ENCODE measurements around the gene ING5.

The ING5 gene

DNA sequence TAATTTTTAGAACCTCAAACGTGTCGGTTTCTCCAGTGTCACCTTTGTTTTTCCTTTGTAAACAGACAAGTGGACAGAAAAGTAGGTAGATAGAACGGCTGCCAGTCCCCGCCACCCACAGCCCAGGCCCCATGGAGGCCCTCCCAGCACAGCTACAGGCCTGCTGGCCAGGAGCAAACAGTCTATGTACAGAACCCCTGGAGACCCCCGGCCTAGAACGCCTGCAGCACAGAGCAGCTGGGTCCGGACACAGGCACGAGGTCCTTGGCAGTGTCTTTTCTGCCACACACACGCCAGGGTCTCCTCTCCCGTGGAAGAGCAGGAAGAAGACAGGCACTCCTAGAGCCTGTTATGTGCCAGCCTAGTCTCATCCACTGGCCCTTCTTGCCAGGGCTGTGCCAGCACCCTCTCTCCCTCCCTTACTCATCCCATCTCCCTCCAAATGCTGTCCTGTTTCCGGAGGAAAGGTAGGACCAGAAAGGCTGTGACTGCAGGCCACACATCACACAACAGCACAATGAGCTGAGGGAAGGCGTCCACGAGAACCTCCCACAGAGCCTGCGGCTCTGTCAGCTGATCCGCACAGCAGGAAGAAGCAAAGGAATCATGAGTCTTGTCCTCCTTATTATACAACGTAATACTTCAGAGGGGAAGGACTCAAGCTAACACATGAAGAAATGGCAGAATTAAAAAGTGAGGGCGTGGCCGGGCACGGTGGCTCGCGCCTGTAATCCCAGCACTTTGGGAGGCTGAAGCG is 22.9 kb upstream of the ING5 start:
- Mint-ChIP-seq H3K27me3 (no peaks in the 10 kb centered on the region), H3K27ac (no peak overlapping the region), H3K4me1 (ENCODE audit: low read depth) (peaks cover 10% of the 10 kb centered on the region), H3K36me3 (ENCODE audit: low read depth) (peaks cover 97% of the 10 kb centered on the region), H3K4me3 (no peak overlapping the region), H3K9me3 (no peaks in the 10 kb centered on the region)
- DNase-seq = no peak

DNA sequence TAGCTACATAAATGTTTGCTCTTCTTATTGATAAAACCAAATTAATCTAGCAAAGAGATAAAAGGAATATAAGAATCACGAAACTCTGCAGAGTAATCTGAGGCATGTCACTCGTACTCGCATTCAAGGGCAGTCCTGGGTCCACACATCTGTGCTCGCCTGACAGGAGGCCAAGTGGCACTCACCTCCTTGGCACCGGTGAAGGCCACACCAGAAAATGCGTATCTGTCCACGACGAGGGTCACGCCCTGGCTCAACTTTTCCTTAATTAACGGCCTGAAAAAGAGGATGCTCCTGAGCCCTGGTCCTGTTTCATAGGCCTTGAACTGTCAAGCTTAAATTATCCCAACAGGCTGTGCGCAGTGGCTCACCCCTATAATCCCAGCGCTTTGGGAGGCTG is 21.8 kb upstream of the ING5 start:
- H3K27ac Mint-ChIP-seq = no peak overlapping the region
- no peak overlapping the region for H3K4me3 Mint-ChIP-seq

DNA sequence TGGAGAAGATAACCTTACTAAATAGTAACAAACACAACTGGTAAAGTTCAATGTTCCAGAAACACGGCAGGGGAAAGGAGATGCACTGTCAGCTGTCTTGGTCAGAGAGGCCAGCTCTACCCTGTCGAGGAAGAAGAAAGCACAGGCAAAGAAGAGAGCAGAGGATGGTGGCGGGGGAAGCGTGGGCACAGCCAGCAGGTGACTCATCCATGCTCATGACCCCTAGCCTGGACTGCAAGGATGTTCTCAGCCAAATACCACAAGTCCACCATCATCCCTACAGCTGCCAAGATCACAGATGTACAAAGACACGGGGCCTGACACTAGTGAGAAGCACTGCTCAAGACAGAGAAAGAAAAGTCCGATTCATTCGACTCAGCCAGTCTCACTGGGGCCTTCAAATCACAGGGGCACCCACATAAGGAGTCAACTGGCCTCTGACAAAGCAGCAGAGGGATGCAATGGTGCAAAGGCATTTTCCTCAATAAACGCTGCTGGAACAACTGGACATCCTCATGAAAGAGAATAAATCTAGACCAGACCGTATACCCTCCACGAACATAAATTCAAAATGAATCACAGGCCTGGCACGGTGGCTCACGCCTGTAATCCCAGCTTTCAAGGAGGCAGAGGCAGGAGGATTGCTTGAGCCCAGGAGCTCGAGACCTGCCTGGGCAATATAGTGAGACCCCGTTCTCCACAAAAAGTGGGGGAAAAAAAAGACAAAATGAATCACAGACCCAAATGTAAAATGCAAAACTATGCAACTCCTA is 20.8 kb upstream of the ING5 start:
- H3K9me3 Mint-ChIP-seq = no peaks in the 10 kb centered on the region
- H3K27ac Mint-ChIP-seq = peak overlapping the region; percentile 55
- peaks cover 98% of the 10 kb centered on the region for H3K36me3 Mint-ChIP-seq (ENCODE audit: low read depth)
- no peak overlapping the region for H3K4me3 Mint-ChIP-seq
- H3K4me1 Mint-ChIP-seq (ENCODE audit: low read depth) = peaks cover 20% of the 10 kb centered on the region
- DNase-seq = no peak
- no peaks in the 10 kb centered on the region for H3K27me3 Mint-ChIP-seq

More for the DNA sequence above, 21.8 kb upstream of the ING5 start:
- Mint-ChIP-seq H3K4me1 (ENCODE audit: low read depth) (peaks cover 13% of the 10 kb centered on the region), H3K27me3 (no peaks in the 10 kb centered on the region), H3K9me3 (no peaks in the 10 kb centered on the region), H3K36me3 (ENCODE audit: low read depth) (peaks cover 100% of the 10 kb centered on the region)
- no peak for DNase-seq

DNA sequence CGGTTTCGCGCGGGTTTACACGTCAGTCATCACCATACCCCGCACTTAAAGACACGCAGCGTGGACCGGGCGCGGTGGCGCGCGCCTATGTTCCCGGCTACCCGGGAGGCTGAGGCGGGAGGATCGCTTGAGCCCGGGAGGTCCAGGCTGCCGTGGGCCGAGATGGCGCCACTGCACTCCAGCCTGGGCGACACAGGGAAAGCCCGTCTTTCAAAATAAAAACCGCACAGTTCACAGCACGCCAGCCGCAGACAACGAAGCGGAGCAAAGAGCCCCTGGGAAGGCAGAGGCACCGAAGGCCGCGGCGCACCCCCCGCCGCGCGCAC is 15.6 kb upstream of the ING5 start:
- H3K4me3 Mint-ChIP-seq = peak overlapping the region; percentile 97
- no peak for DNase-seq
- H3K27me3 Mint-ChIP-seq = no peaks in the 10 kb centered on the region
- H3K4me1 Mint-ChIP-seq (ENCODE audit: low read depth) = peaks cover 34% of the 10 kb centered on the region
- H3K27ac Mint-ChIP-seq = peak overlapping the region; percentile 89
- peaks cover 86% of the 10 kb centered on the region for H3K36me3 Mint-ChIP-seq (ENCODE audit: low read depth)
- no peaks in the 10 kb centered on the region for H3K9me3 Mint-ChIP-seq

GRCh38 chr2:241686650-241687425 is 15.0 kb upstream of the ING5 start, which contains the start of gene DTYMK:
Gene DTYMK, minus strand, starts transcription at chr2:241686815. Its CDS starts 32 bp downstream, at chr2:241686783.
- Mint-ChIP-seq H3K4me1 (ENCODE audit: low read depth) (peaks cover 34% of the 10 kb centered on the region), H3K4me3 (peak within 1 kb of the TSS; percentile 97), H3K27me3 (no peaks in the 10 kb centered on the region), H3K9me3 (no peaks in the 10 kb centered on the region), H3K36me3 (ENCODE audit: low read depth) (peaks cover 86% of the 10 kb centered on the region), H3K27ac (peak within 1 kb of the TSS; percentile 96)
- DNase-seq = peak; percentile 96

DNA sequence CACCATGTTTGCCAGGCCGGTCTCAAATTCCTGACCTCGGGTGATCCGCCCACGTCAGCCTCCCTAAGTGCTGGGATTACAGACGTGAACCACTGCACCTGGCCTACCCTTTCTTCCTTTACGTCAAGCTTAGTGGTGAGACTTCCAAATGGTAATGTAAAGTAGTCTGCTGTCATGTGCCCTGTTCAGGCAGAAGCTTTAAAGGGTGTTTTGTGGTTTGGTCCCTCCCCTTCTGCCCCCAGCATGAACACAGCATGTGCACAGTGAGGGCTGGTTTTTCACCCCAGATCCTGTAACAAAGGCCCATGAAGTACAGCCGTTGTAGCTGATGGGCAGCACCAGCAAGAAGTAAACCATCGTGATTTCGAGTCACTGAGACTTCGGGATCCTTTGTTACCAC is 12.5 kb upstream of the ING5 start:
- peaks cover 83% of the 10 kb centered on the region for H3K36me3 Mint-ChIP-seq (ENCODE audit: low read depth)
- peak overlapping the region; percentile 97 for H3K4me3 Mint-ChIP-seq
- no peaks in the 10 kb centered on the region for H3K9me3 Mint-ChIP-seq
- no peaks in the 10 kb centered on the region for H3K27me3 Mint-ChIP-seq
- peak; percentile 55 for DNase-seq
- H3K4me1 Mint-ChIP-seq (ENCODE audit: low read depth) = peaks cover 35% of the 10 kb centered on the region
- peak overlapping the region; percentile 86 for H3K27ac Mint-ChIP-seq

GRCh38 chr2:241690202-241690717 is 11.6 kb upstream of the ING5 start:
- Mint-ChIP-seq H3K4me3 (peak overlapping the region; percentile 31), H3K36me3 (ENCODE audit: low read depth) (peaks cover 84% of the 10 kb centered on the region), H3K9me3 (no peaks in the 10 kb centered on the region), H3K27me3 (no peaks in the 10 kb centered on the region), H3K27ac (peak overlapping the region; percentile 86), H3K4me1 (ENCODE audit: low read depth) (peaks cover 32% of the 10 kb centered on the region)
- no peak for DNase-seq

GRCh38 chr2:241692448-241692847 is 9.4 kb upstream of the ING5 start:
- no peak overlapping the region for H3K4me3 Mint-ChIP-seq
- no peak for DNase-seq
- peaks cover 26% of the 10 kb centered on the region for H3K4me1 Mint-ChIP-seq (ENCODE audit: low read depth)
- peaks cover 83% of the 10 kb centered on the region for H3K36me3 Mint-ChIP-seq (ENCODE audit: low read depth)
- no peaks in the 10 kb centered on the region for H3K27me3 Mint-ChIP-seq
- no peaks in the 10 kb centered on the region for H3K9me3 Mint-ChIP-seq
- no peak overlapping the region for H3K27ac Mint-ChIP-seq

DNA sequence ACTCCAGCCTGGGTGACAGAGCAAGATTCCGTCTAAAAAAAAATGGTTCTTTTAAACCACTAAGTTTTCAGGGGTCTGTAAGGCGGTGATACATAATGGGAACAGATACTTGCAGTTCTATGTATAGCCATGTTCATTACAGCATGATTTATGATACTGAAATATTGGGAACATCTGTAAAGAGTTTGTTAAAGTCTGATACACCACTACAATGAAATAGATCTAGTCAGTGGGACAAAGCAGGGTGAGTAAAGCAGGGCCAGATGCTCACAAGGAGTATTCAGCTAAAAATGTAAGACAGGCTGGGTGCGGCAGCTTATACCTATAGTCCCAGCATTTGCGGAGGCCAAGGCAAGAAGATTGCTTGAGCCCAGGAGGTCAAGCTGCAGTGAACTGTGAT is 6.2 kb upstream of the ING5 start:
- no peaks in the 10 kb centered on the region for H3K9me3 Mint-ChIP-seq
- peak overlapping the region; percentile 2 for H3K27ac Mint-ChIP-seq
- H3K36me3 Mint-ChIP-seq (ENCODE audit: low read depth) = peaks cover 62% of the 10 kb centered on the region
- no peak overlapping the region for H3K4me3 Mint-ChIP-seq
- no peak for DNase-seq
- peaks cover 18% of the 10 kb centered on the region for H3K4me1 Mint-ChIP-seq (ENCODE audit: low read depth)
- no peaks in the 10 kb centered on the region for H3K27me3 Mint-ChIP-seq

DNA sequence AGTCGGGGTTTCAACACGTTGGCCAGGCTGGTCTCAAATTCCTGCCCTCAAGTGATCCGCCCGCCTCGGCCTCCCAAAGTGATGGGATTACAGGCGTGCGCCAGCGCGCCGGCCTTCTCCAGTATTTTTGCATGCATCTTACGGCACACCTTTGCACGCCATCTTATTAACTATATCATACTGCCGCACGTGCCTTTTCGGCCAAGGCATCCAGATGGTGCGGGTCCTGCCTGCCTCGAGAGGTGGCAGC is 765 bp upstream of the ING5 start:
- Mint-ChIP-seq H3K4me1 (ENCODE audit: low read depth) (peaks cover 34% of the 10 kb centered on the region), H3K9me3 (no peaks in the 10 kb centered on the region), H3K27ac (peak overlapping the region; percentile 94), H3K36me3 (ENCODE audit: low read depth) (peaks cover 45% of the 10 kb centered on the region), H3K27me3 (no peaks in the 10 kb centered on the region), H3K4me3 (peak overlapping the region; percentile 89)
- DNase-seq = no peak

DNA sequence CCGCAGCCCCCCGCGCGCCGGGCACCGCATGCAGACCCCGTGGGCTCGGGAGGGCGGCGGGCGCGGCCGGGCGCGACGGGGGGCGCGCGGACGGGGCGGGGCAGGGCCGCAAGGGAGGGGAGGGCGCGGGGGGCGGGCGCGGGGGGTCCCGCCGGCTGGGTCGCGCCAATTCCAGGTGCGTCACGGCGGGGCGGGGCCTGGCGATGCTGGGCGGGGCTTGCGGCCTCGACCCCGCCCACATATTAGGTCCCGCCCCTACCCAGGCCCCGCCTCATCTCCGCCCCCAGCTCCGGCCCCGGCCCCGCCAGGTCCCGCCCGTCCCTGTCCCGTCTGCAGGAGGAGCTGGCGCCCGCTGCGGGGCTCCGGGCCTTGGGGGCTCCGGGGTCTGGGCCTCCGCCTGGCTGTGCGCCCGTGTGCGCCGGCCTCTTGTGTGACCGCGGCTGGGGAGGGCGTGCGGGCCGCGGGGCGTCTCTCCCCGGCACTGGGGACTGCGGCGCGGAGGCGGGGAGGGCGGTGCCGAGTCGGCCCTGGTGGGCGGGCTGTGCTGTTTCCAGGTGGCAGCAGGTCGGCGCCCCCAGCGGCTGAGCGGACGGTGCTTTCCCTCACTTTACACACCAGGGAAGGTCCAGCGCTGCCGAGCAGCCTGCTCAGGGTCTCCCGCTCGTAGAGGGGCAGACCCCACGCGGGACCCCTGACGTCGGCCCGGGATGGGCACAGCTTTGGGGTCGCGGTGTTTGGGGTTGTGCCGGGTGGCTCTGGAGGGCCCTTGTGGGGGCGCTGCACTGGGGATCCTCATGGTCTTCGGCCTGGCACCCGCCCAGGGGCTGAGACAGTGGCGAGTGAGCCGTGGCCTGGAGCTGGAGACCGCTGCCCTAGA is 554 bp downstream of the ING5 start:
- Mint-ChIP-seq H3K27me3 (no peaks in the 10 kb centered on the region), H3K27ac (peak overlapping the region; percentile 91), H3K36me3 (ENCODE audit: low read depth) (peaks cover 52% of the 10 kb centered on the region), H3K4me3 (peak overlapping the region; percentile 89), H3K9me3 (peaks cover 3% of the 10 kb centered on the region), H3K4me1 (ENCODE audit: low read depth) (peaks cover 34% of the 10 kb centered on the region)
- DNase-seq = peak; percentile 95

GRCh38 chr2:241703032-241703604 is 1.3 kb downstream of the ING5 start:
- DNase-seq = no peak
- no peaks in the 10 kb centered on the region for H3K27me3 Mint-ChIP-seq
- peak overlapping the region; percentile 89 for H3K4me3 Mint-ChIP-seq
- peaks cover 34% of the 10 kb centered on the region for H3K4me1 Mint-ChIP-seq (ENCODE audit: low read depth)
- H3K9me3 Mint-ChIP-seq = peaks cover 3% of the 10 kb centered on the region
- peaks cover 60% of the 10 kb centered on the region for H3K36me3 Mint-ChIP-seq (ENCODE audit: low read depth)
- H3K27ac Mint-ChIP-seq = peak overlapping the region; percentile 91

- Mint-ChIP-seq H3K4me1 (ENCODE audit: low read depth) (peaks cover 19% of the 10 kb centered on the region), H3K9me3 (peaks cover 3% of the 10 kb centered on the region), H3K27ac (no peak overlapping the region), H3K36me3 (ENCODE audit: low read depth) (peaks cover 80% of the 10 kb centered on the region), H3K4me3 (no peak overlapping the region), H3K27me3 (no peaks in the 10 kb centered on the region)
- DNase-seq = no peak
Measured at GRCh38 chr2:241706537-241706936, 4.7 kb downstream of the ING5 start.

- H3K27ac Mint-ChIP-seq = no peak overlapping the region
- H3K4me1 Mint-ChIP-seq (ENCODE audit: low read depth) = peaks cover 8% of the 10 kb centered on the region
- no peak for DNase-seq
- H3K27me3 Mint-ChIP-seq = no peaks in the 10 kb centered on the region
- peaks cover 3% of the 10 kb centered on the region for H3K9me3 Mint-ChIP-seq
- peaks cover 89% of the 10 kb centered on the region for H3K36me3 Mint-ChIP-seq (ENCODE audit: low read depth)
- no peak overlapping the region for H3K4me3 Mint-ChIP-seq
Measured at GRCh38 chr2:241708879-241709278, 7.0 kb downstream of the ING5 start.

Data from activated T-cell treated with anti-CD3 and anti-CD28 coated beads, Interleukin-2, amount 50 U/mL, for 24 hours (primary cell).